Germinal center (tissue), 1 donor: ENCODE data around the gene PTPRU.
"Not testable (repeated sequence)": the region's sequence is repeated elsewhere in the genome, so short reads cannot be mapped to it uniquely, and the experiment has no call there.

Source experiments
- DNase-seq: peaks from one replicate; pipeline ENCODE4 v3.0.0; 2012; ENCODE audit warnings: mixed read lengths, low spot score

Gene PTPRU

GRCh38 chr1:29222260-29222659 lies 14.1 kb upstream of the PTPRU start:
- DNase-seq, result not testable (repeated sequence)

- no peak for DNase-seq
Observed at GRCh38 chr1:29222686-29223085, 13.6 kb upstream of the PTPRU start.

GRCh38 chr1:29223521-29223920 lies 12.8 kb upstream of the PTPRU start:
- no peak for DNase-seq

GRCh38 chr1:29224356-29224837 lies 11.9 kb upstream of the PTPRU start:
- no peak for DNase-seq

GRCh38 chr1:29225361-29225760 lies 11.0 kb upstream of the PTPRU start:
- no peak for DNase-seq

GRCh38 chr1:29227511-29227910 lies 8.8 kb upstream of the PTPRU start:
- no peak for DNase-seq

GRCh38 chr1:29230204-29230552 lies 6.1 kb upstream of the PTPRU start:
- DNase-seq, result no peak

GRCh38 chr1:29230553-29231378 lies 5.6 kb upstream of the PTPRU start, which contains the start of gene MECR:
MECR (minus strand) TSS chr1:29230934; CDS start chr1:29230906, 28 bp downstream.
- peak; percentile 97 for DNase-seq

GRCh38 chr1:29232387-29232786 lies 3.9 kb upstream of the PTPRU start:
- no peak for DNase-seq

- no peak for DNase-seq
Observed at GRCh38 chr1:29233693-29234092, 2.6 kb upstream of the PTPRU start.

GRCh38 chr1:29234471-29234870 lies 1.9 kb upstream of the PTPRU start:
- no peak for DNase-seq

- DNase-seq, result not testable (repeated sequence)
Observed at GRCh38 chr1:29234881-29235280, 1.4 kb upstream of the PTPRU start.

GRCh38 chr1:29236712-29237128 lies 398 bp downstream of the PTPRU start:
- DNase-seq, result no peak

- peak; percentile 46 for DNase-seq
Observed at GRCh38 chr1:29237129-29237821, 953 bp downstream of the PTPRU start.

GRCh38 chr1:29237852-29238619 lies 1.7 kb downstream of the PTPRU start:
- no peak for DNase-seq

GRCh38 chr1:29238620-29239002 lies 2.3 kb downstream of the PTPRU start:
- DNase-seq, result no peak

GRCh38 chr1:29239142-29239541 lies 2.8 kb downstream of the PTPRU start:
- no peak for DNase-seq

GRCh38 chr1:29240400-29240837 lies 4.1 kb downstream of the PTPRU start:
- DNase-seq, result no peak

- DNase-seq, result no peak
Observed at GRCh38 chr1:29240986-29241385, 4.7 kb downstream of the PTPRU start.

GRCh38 chr1:29243023-29243870 lies 6.9 kb downstream of the PTPRU start:
- no peak for DNase-seq

GRCh38 chr1:29243871-29244200 lies 7.5 kb downstream of the PTPRU start:
- DNase-seq, result no peak

GRCh38 chr1:29245261-29245660 lies 8.9 kb downstream of the PTPRU start:
- DNase-seq, result no peak
